Tibial nerve (tissue), 4 donors: ENCODE results near the gene P2RX6. TPM values are rescaled to one million over a fixed set of nuclear protein-coding genes. Genes with fewer than 3 reads are reported as not detected.
"Not testable (repeated sequence)": the region's sequence is repeated elsewhere in the genome, so short reads cannot be mapped to it uniquely, and the experiment has no call there.

ENCODE experiments used
- DNase-seq, 2 donors: peaks; one replicate each; pipeline ENCODE4 v3.0.0-alpha.2; 2019; ENCODE audit warnings: low spot score in 2 of 2
- H3K27ac ChIP-seq, 4 donors: fragments of 200-600 bp; sonication (generic) in 3 of 4; one replicate each; pipeline ENCODE4 v1.5.1; 2017 to 2019; ENCODE audit warnings: mild to moderate bottlenecking in 1 of 4
- H3K27me3 ChIP-seq, 2 donors: fragments of 200-600 bp; sonication (generic) in 1 of 2; one replicate each; pipeline versions ENCODE4 v1.5.1 to v1.6.0; 2017 to 2019
- H3K36me3 ChIP-seq, 3 donors: fragments of 200-600 bp; sonication (generic); one replicate each; pipeline ENCODE4 v1.5.1; 2018 to 2019
- H3K4me1 ChIP-seq, 4 donors: fragments of 200-600 bp; sonication (generic) in 3 of 4; one replicate each; pipeline ENCODE4 v1.5.1; 2017 to 2019
- H3K4me3 ChIP-seq, 4 donors: fragments of 200-600 bp; sonication (generic) in 3 of 4; one replicate each; pipeline ENCODE4 v1.5.1; 2017 to 2019; ENCODE audit warnings: mild to moderate bottlenecking in 1 of 4, moderate library complexity in 1 of 4
- H3K9me3 ChIP-seq, 4 donors: fragments of 200-600 bp; sonication (generic) in 3 of 4; one replicate each; pipeline ENCODE4 v1.5.1; 2017 to 2019
- EP300 ChIP-seq, 2 donors: sonication (generic); formaldehyde crosslinking; IDR thresholded peaks; one replicate each; pipeline ENCODE4 v1.6.1; 2017; ENCODE audit warnings: antibody characterized with exemption in 2 of 2, mild to moderate bottlenecking in 1 of 2
- POLR2A ChIP-seq, 2 donors: fragments of 450-650 bp; IDR thresholded peaks; one replicate each; pipeline ENCODE4 v1.6.1; 2017; ENCODE audit warnings: antibody characterized with exemption in 2 of 2, mild to moderate bottlenecking in 2 of 2, moderate library complexity in 2 of 2
- WGBS, 2 donors: methylation state at CpG; one replicate each; pipeline ENCODE4 v1.1.5; 2018; 5-methylcytosine and 5-hydroxymethylcytosine counted together
- total RNA-seq, 4 donors: library from RNA; depleted of rRNA; stranded (reverse); fragments of >200 nt; gene quantifications; one replicate each; pipeline ENCODE4 v1.1.0, GENCODE V29; 2016
- TF ChIP-seq, protein P1 (sequence below), 5 experiments: fragments of 200-600 bp in 3 of 5; fragments of 450-650 bp in 2 of 5; sonication (generic) in 3 of 5; IDR thresholded peaks; one replicate each; pipeline ENCODE4 v1.5.1; 2016 to 2019; ENCODE audit warnings: antibody characterized with exemption in 5 of 5, mild to moderate bottlenecking in 3 of 5, moderate library complexity in 2 of 5

P2RX6 gene
- total RNA-seq, 4 donors from 2014 or later: 0.63 to 3.3 (median 0.78) TPM

- peak within 1 kb of the TSS in 1 of 4 donors; percentile 48 for H3K27ac ChIP-seq
- H3K36me3 ChIP-seq: no peaks in the 10 kb centered on the region
- WGBS, 2 donors: 8 to 9% methylated on average over 24 to 34 of the region's 47 CpGs
- no peaks in the 10 kb centered on the region for H3K27me3 ChIP-seq
- peaks cover 0 to 21% (median 11%) of the 10 kb centered on the region in 4 donors for H3K4me1 ChIP-seq
- DNase-seq: peak; percentile 74 to 83
- peak within 1 kb of the TSS; percentile 25 to 53 (median 38) for H3K4me3 ChIP-seq
- TF ChIP-seq, protein P1, sequence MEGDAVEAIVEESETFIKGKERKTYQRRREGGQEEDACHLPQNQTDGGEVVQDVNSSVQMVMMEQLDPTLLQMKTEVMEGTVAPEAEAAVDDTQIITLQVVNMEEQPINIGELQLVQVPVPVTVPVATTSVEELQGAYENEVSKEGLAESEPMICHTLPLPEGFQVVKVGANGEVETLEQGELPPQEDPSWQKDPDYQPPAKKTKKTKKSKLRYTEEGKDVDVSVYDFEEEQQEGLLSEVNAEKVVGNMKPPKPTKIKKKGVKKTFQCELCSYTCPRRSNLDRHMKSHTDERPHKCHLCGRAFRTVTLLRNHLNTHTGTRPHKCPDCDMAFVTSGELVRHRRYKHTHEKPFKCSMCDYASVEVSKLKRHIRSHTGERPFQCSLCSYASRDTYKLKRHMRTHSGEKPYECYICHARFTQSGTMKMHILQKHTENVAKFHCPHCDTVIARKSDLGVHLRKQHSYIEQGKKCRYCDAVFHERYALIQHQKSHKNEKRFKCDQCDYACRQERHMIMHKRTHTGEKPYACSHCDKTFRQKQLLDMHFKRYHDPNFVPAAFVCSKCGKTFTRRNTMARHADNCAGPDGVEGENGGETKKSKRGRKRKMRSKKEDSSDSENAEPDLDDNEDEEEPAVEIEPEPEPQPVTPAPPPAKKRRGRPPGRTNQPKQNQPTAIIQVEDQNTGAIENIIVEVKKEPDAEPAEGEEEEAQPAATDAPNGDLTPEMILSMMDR (IDR thresholded peaks at IDR 0.05): no peak
- TF ChIP-seq EP300 (IDR thresholded peaks at IDR 0.05): no peak
- no peak for TF ChIP-seq POLR2A (IDR thresholded peaks at IDR 0.05)
- no peaks in the 10 kb centered on the region for H3K9me3 ChIP-seq
Observed at GRCh38 chr22:21045585-21046294, 30.8 kb downstream of the P2RX6 start, which contains the start of gene LRRC74B. LRRC74B (plus strand) TSS chr22:21045946; CDS start chr22:21045987, 41 bp downstream.

DNA sequence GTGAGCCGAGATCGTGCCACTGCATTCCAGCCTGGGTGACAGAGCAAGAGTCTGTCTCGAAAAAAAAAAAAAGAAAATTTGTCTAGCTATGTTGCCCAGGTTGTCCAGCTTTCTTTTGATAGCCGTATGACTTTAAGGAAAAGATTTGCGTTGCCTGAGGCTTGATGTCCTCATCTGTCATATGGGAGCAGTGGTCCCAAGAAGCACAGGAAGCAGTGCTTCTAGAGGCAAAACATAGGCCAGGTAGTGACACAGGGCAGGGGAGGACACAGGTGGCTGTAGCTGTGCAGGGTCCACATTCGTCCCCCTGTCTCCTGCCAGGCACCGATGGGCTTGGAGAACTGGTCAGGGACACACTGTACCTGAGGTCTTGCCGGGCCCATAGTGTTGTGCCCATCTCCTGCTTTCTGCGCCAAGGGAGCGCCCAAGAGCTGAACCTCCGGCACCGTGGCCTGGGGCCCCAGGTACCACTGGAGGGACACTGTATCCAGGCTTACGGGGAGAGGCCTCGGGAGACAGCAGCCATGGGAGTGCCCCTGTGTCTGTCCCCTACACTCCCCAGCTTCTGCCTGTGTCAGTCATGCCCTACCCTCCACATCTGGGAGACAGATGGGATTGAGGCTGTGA lies 32.2 kb downstream of the P2RX6 start:
- no peaks in the 10 kb centered on the region for H3K27me3 ChIP-seq
- H3K4me1 ChIP-seq: peaks cover 0 to 21% (median 11%) of the 10 kb centered on the region in 4 donors
- H3K9me3 ChIP-seq: no peaks in the 10 kb centered on the region
- no peak overlapping the region for H3K27ac ChIP-seq
- no peaks in the 10 kb centered on the region for H3K36me3 ChIP-seq
- DNase-seq: no peak
- TF ChIP-seq EP300 (IDR thresholded peaks at IDR 0.05) (no peak), POLR2A (IDR thresholded peaks at IDR 0.05) (no peak)
- TF ChIP-seq, protein P1 (IDR thresholded peaks at IDR 0.05): no peak
- no peak overlapping the region for H3K4me3 ChIP-seq
- WGBS, 2 donors: 90 to 91% methylated on average over 10 to 14 of the region's 14 CpGs

GRCh38 chr22:21047730-21048129 lies 32.8 kb downstream of the P2RX6 start:
- Histone ChIP-seq H3K4me3 (no peak overlapping the region), H3K27me3 (no peaks in the 10 kb centered on the region), H3K9me3 (no peaks in the 10 kb centered on the region), H3K36me3 (no peaks in the 10 kb centered on the region), H3K4me1 (peaks cover 0 to 21% (median 11%) of the 10 kb centered on the region in 4 donors), H3K27ac (no peak overlapping the region)
- WGBS, 2 donors: 82 to 88% methylated on average over 5 to 7 of the region's 7 CpGs
- DNase-seq: no peak
- TF ChIP-seq POLR2A (IDR thresholded peaks at IDR 0.05): no peak
- TF ChIP-seq, protein P1 (IDR thresholded peaks at IDR 0.05): no peak
- no peak for TF ChIP-seq EP300 (IDR thresholded peaks at IDR 0.05)

- H3K9me3 ChIP-seq, DNase-seq, H3K27ac ChIP-seq, H3K4me3 ChIP-seq, H3K27me3 ChIP-seq, H3K36me3 ChIP-seq: not testable (repeated sequence)
- 56 to 75% methylated on average over 5 of the region's 5 CpGs for WGBS, 2 donors
- peaks cover 0 to 21% (median 11%) of the 10 kb centered on the region in 4 donors for H3K4me1 ChIP-seq
Observed at GRCh38 chr22:21048448-21048847, 33.5 kb downstream of the P2RX6 start.

DNA sequence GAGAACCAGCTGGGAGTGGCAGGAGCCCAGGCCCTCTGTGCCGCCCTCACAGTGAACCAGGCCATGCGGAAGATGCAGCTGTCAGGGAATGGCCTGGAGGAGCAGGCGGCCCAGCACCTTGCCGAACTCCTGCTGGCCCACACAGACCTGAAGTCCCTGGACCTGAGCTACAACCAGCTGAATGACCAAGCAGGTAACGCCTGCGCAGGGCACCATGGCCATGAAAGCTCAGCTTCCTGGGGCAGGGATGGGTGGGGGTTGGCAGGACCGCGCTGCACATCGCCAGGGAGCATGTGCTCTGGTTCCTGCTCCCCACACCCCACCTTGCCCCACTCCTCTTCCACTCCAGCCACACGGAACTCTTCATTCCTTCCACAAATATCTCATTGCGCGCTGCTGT lies 34.0 kb downstream of the P2RX6 start:
- H3K4me1 ChIP-seq: peaks cover 0 to 21% (median 11%) of the 10 kb centered on the region in 4 donors
- not testable (repeated sequence) for DNase-seq, H3K27me3 ChIP-seq, H3K36me3 ChIP-seq, H3K9me3 ChIP-seq, H3K27ac ChIP-seq, H3K4me3 ChIP-seq
- 91 to 92% methylated on average over 2 to 4 of the region's 12 CpGs for WGBS, 2 donors

GRCh38 chr22:21051145-21051830 lies 36.3 kb downstream of the P2RX6 start:
- TF ChIP-seq POLR2A (IDR thresholded peaks at IDR 0.05) (no peak), EP300 (IDR thresholded peaks at IDR 0.05) (no peak)
- TF ChIP-seq, protein P1 (IDR thresholded peaks at IDR 0.05): no peak
- 77 to 78% methylated on average over 9 of the region's 9 CpGs for WGBS, 2 donors

More at GRCh38 chr22:21051145-21051830, 36.3 kb downstream of the P2RX6 start:
- Histone ChIP-seq H3K4me1 (no peaks in the 10 kb centered on the region), H3K36me3 (no peaks in the 10 kb centered on the region), H3K9me3 (no peaks in the 10 kb centered on the region), H3K27ac (no peak overlapping the region), H3K4me3 (no peak overlapping the region), H3K27me3 (no peaks in the 10 kb centered on the region)
- no peak for DNase-seq
